Right lobe of liver (tissue), 6 donors: ENCODE results near the gene ZKSCAN7. TPM values are rescaled to one million over a fixed set of nuclear protein-coding genes. Genes with fewer than 3 reads are reported as not detected.
"Not testable (repeated sequence)": the region's sequence is repeated elsewhere in the genome, so short reads cannot be mapped to it uniquely, and the experiment has no call there.

Experiments
- ATAC-seq, 4 donors: fragments of 200-7000 bp; cut with Tn5 transposase; one replicate each; pipeline ENCODE4 v1.9.1; 2020; ENCODE audit warnings: mild to moderate bottlenecking in 4 of 4, moderate library complexity in 4 of 4
- DNase-seq, 3 donors: peaks; one replicate each; pipeline ENCODE4 v3.0.0-alpha.2; 2020
- H3K27ac ChIP-seq, 3 donors: fragments of 200-600 bp; one replicate each; pipeline ENCODE4 v1.8.0; 2022
- H3K27me3 ChIP-seq, 2 donors: fragments of 200-600 bp; one replicate each; pipeline ENCODE4 v1.8.0; 2022
- H3K36me3 ChIP-seq, 4 donors: fragments of 200-600 bp; sonication (generic) in 1 of 4; one replicate each; pipeline versions ENCODE4 v1.5.1 to v1.8.0; 2017 to 2022; ENCODE audit warnings: control low read depth in 1 of 4
- H3K4me1 ChIP-seq, 4 donors: fragments of 200-600 bp; sonication (generic) in 1 of 4; one replicate each; pipeline versions ENCODE4 v1.5.1 to v1.8.0; 2017 to 2022; ENCODE audit warnings: control low read depth in 1 of 4
- H3K4me3 ChIP-seq, 3 donors: fragments of 200-600 bp; one replicate each; pipeline ENCODE4 v1.8.0; 2022
- H3K9me3 ChIP-seq, 4 donors: fragments of 200-600 bp; sonication (generic) in 1 of 4; one replicate each; pipeline versions ENCODE4 v1.5.1 to v1.8.0; 2017 to 2022; ENCODE audit warnings: control low read depth in 1 of 4
- POLR2A ChIP-seq: fragments of 450-650 bp; IDR thresholded peaks from one replicate; pipeline ENCODE4 v1.6.1; 2017; ENCODE audit warnings: antibody characterized with exemption, mild to moderate bottlenecking
- WGBS: methylation state at CpG from one replicate; pipeline ENCODE4 v1.1.6; 2018; ENCODE audit warnings: low coverage, low lambda C conversion rate; ENCODE audit not compliant: insufficient coverage; ENCODE audit errors: missing lambda C conversion rate; 5-methylcytosine and 5-hydroxymethylcytosine counted together
- intact Hi-C, 2 donors: fragments of 100-400 bp; cut with DNase I; formaldehyde crosslinking; loops; one replicate each; pipeline versions ENCODE4 v1.11.2 to v1.14.1; 2022
- total RNA-seq, 6 experiments: library from RNA; depleted of rRNA in 2 of 6; stranded (reverse); fragments of >200 nt in 2 of 6; fragmentation: NEBNext Ultra II Directional in 3 of 6; extraction: Animal tissue kit (Norgen Biotek cat#: 25700) in 3 of 6; gene quantifications; one replicate each; pipeline versions ENCODE4 v1.1.0 to v1.2.4, GENCODE V29; 2016 to 2023
- TF ChIP-seq, protein P1 (sequence below), 4 donors: fragments of 200-600 bp in 3 of 4; fragments of 450-650 bp in 1 of 4; IDR thresholded peaks; one replicate each; pipeline versions ENCODE4 v1.5.1 to v1.8.0; 2016 to 2022; ENCODE audit warnings: antibody characterized with exemption in 4 of 4, mild to moderate bottlenecking in 2 of 4
- donor health status: DM: no; HTN: yes; CAD: no.
- donor health status: DM: no; HTN: no; CAD: no.
- donor health status: DM: no; HTN: no; CAD: no.
- donor health status: DM: no; HTN: yes; CAD: no.
- donor health status: DM: no; HTN: yes; CAD: no.

The ZKSCAN7 gene
- total RNA-seq, 6 experiments from 2014 or later: 1.2 to 2.5 (median 1.4) TPM

DNA sequence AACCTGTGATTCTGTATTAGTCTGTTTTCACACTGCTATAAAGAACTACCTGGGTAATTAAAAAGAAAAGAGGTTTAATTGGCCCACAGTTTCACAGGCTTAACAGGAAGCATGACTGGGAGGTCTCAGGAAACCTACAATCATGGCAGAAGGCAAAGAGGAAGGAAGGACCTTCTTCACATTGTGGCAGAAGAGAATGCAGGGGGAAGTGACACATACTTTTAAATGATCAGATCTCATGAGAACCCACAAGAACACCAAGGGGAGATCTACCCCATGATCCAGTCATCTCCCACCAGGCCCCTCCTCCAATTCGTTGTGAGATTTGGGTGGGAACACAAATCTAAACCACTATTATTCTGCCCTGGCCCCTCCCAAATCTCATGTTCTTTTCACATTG lies 6.1 kb downstream of the ZKSCAN7 start:
- peaks cover 0 to 3% (median 0%) of the 10 kb centered on the region in 4 donors for H3K36me3 ChIP-seq
- ATAC-seq: no peak
- no peak for DNase-seq
- H3K9me3 ChIP-seq: peaks cover 0 to 5% (median 0%) of the 10 kb centered on the region in 4 donors
- no peak overlapping the region for H3K27ac ChIP-seq
- H3K4me3 ChIP-seq: no peak overlapping the region
- no peaks in the 10 kb centered on the region for H3K4me1 ChIP-seq
- 57% methylated on average over 1 of the region's 1 CpG for WGBS
- H3K27me3 ChIP-seq: no peaks in the 10 kb centered on the region
- no peak for TF ChIP-seq POLR2A
- TF ChIP-seq, protein P1, sequence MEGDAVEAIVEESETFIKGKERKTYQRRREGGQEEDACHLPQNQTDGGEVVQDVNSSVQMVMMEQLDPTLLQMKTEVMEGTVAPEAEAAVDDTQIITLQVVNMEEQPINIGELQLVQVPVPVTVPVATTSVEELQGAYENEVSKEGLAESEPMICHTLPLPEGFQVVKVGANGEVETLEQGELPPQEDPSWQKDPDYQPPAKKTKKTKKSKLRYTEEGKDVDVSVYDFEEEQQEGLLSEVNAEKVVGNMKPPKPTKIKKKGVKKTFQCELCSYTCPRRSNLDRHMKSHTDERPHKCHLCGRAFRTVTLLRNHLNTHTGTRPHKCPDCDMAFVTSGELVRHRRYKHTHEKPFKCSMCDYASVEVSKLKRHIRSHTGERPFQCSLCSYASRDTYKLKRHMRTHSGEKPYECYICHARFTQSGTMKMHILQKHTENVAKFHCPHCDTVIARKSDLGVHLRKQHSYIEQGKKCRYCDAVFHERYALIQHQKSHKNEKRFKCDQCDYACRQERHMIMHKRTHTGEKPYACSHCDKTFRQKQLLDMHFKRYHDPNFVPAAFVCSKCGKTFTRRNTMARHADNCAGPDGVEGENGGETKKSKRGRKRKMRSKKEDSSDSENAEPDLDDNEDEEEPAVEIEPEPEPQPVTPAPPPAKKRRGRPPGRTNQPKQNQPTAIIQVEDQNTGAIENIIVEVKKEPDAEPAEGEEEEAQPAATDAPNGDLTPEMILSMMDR (IDR thresholded peaks at IDR 0.05): no peak
- intact Hi-C loops: no loop called here

DNA sequence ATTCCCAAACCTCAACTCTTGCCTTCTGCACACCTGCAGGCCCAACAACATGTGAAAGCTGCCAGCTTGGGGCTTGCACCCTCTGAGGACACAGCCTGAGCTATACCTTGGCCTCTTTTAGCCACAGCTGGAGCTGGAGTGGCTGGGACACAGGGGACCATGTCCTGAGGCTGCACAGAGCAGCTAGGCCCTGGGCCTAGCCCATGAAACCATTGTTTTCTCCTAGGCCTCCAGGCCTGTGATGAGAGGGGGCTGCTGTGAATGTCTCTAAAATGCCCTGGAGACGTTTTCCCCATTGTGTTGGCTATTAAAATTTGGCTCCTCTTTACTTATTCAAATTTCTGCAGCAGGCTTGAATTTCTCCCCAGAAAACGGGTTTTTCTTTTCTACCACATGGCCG lies 7.2 kb downstream of the ZKSCAN7 start:
- DNase-seq: no peak
- H3K27ac ChIP-seq: no peak overlapping the region
- peaks cover 0 to 5% (median 0%) of the 10 kb centered on the region in 4 donors for H3K9me3 ChIP-seq
- no peak for TF ChIP-seq POLR2A
- TF ChIP-seq, protein P1 (IDR thresholded peaks at IDR 0.05): no peak
- H3K27me3 ChIP-seq: no peaks in the 10 kb centered on the region
- H3K36me3 ChIP-seq: peaks cover 0 to 3% (median 0%) of the 10 kb centered on the region in 4 donors
- 82% methylated on average over 3 of the region's 3 CpGs for WGBS
- H3K4me3 ChIP-seq: no peak overlapping the region
- intact Hi-C loops: no loop called here
- ATAC-seq: no peak
- no peaks in the 10 kb centered on the region for H3K4me1 ChIP-seq

DNA sequence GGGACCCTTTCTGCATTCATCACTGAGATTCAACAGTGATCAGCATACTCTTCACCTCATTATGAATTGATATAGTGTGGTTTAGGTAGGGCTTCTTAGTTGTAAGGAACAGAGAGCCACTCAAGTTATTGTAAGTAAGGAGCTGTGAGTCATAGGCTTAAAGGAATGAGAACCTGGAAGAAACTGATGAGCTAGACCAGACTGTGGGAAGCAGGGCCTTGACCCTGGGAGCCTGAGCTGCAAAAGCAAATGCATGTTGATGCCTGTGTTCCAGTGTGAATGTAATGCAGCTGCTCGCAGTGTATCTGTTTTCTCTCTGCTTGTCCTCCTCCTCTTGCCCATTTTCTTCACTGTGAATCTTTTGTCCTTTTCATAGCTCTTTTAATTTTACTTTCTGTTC lies 13.6 kb downstream of the ZKSCAN7 start:
- Histone ChIP-seq H3K27me3 (no peaks in the 10 kb centered on the region), H3K4me1 (no peaks in the 10 kb centered on the region), H3K27ac (no peak overlapping the region), H3K9me3 (peaks cover 0 to 24% (median 15%) of the 10 kb centered on the region in 4 donors), H3K36me3 (peaks cover 0 to 11% (median 2%) of the 10 kb centered on the region in 4 donors), H3K4me3 (no peak overlapping the region)
- TF ChIP-seq, protein P1 (IDR thresholded peaks at IDR 0.05): no peak
- TF ChIP-seq POLR2A: no peak
- DNase-seq: no peak
- intact Hi-C loops: no loop called here
- ATAC-seq: no peak
- WGBS: 78% methylated on average over 1 of the region's 1 CpG

DNA sequence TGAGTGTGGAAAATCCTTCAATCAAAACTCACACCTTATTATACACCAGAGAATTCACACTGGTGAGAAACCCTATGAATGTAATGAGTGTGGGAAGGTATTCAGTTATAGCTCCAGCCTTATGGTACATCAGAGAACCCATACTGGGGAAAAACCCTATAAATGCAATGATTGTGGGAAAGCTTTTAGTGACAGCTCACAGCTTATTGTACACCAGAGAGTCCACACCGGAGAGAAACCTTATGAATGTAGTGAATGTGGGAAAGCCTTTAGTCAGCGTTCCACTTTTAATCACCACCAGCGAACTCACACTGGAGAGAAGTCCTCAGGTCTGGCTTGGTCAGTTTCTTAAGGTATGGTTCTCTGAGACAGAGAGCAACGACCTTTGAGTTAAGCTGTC lies 16.0 kb downstream of the ZKSCAN7 start:
- Histone ChIP-seq H3K36me3 (peaks cover 0 to 11% (median 2%) of the 10 kb centered on the region in 4 donors), H3K27me3 (no peaks in the 10 kb centered on the region), H3K9me3 (peaks cover 0 to 26% (median 15%) of the 10 kb centered on the region in 4 donors), H3K27ac (no peak overlapping the region), H3K4me3 (no peak overlapping the region), H3K4me1 (no peaks in the 10 kb centered on the region)
- DNase-seq (no peak), ATAC-seq (no peak)
- intact Hi-C loops: no loop called here
- 90% methylated on average over 3 of the region's 4 CpGs for WGBS
- TF ChIP-seq POLR2A: no peak
- TF ChIP-seq, protein P1 (IDR thresholded peaks at IDR 0.05): no peak

DNA sequence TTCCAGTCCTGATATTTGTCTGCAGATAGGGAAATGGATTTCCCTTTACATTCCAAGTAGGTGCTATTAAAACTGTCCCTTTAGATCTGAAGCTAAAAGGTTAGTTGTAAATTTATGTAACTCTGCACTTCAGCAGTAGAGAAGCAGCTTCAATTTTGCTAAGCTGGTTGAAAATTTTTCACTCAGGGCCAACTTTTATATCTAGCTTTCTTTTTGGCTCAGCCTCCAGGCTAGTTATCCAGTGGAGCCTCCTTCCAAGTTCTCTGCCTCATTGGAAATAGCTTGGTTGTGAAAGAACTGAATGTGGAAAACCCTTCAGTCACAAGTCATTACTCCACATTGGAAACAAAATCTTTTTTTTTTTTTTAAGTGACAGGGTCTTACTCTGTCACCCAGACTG lies 21.6 kb downstream of the ZKSCAN7 start:
- H3K4me1 ChIP-seq: no peaks in the 10 kb centered on the region
- ATAC-seq (no peak), DNase-seq (no peak)
- no peak overlapping the region for H3K27ac ChIP-seq
- TF ChIP-seq, protein P1 (IDR thresholded peaks at IDR 0.05): no peak
- no peak for TF ChIP-seq POLR2A
- intact Hi-C loops: no loop called here
- H3K27me3 ChIP-seq: no peaks in the 10 kb centered on the region
- peaks cover 0 to 3% (median 0%) of the 10 kb centered on the region in 4 donors for H3K36me3 ChIP-seq
- H3K9me3 ChIP-seq: peaks cover 0 to 11% (median 3%) of the 10 kb centered on the region in 4 donors
- no peak overlapping the region for H3K4me3 ChIP-seq

DNA sequence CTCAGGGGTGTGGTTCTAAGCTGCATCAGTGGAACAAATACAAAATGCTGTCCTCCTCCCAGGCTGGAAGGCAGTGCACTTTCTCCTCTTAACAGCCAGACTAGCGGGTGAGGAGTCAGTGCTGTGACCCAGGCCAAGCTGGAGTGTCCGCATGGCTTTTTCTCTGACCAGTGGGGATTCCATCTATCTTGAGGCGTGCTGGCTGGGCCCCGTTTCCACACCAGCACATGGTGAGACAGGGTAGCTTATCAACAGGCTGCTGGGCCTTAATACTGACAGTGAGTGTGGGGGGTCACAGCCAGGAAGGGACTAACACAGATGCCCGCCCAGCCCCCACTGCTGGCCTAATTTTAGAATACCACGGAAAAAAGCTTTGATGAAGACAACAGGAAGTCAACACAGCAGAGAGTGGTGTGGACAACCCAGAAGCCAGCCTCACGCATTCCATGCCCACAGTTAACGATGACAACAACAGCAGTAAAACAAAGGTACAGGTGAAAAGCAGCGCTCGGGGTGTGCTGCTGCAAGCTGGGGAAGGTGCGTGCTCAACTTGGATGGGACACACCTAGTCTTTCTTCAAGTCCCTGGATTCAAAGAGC lies 22.5 kb downstream of the ZKSCAN7 start:
- H3K27ac ChIP-seq, ATAC-seq, H3K36me3 ChIP-seq, DNase-seq, H3K4me1 ChIP-seq, H3K9me3 ChIP-seq, H3K27me3 ChIP-seq, intact Hi-C loops, H3K4me3 ChIP-seq: not testable (repeated sequence)
- 77% methylated on average over 5 of the region's 11 CpGs for WGBS

DNA sequence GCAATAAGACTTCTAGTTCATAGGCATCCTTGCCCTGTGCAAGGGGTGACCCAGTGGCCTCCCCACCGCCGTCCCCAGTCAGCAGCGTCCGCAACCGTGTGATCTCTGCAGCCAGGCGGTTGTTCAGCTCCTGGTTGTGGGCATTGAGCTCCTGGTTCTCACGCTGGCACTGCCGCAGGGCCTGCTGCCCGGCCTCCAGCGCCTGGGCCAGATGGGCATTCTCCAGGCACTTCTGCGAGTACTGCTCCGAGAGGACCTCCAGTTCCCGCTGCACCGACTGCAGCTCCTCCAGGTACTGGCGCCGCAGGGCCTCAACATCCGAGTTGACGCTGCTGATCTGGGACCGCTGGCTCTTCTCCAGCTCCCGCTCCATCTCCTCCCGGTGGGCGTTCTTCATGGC lies 23.3 kb downstream of the ZKSCAN7 start:
- DNase-seq: not testable (repeated sequence)

More for the DNA sequence above, 23.3 kb downstream of the ZKSCAN7 start:
- 95% methylated on average over 12 of the region's 22 CpGs for WGBS
- H3K27ac ChIP-seq, intact Hi-C loops, ATAC-seq, H3K27me3 ChIP-seq, H3K4me3 ChIP-seq, H3K36me3 ChIP-seq, H3K9me3 ChIP-seq, H3K4me1 ChIP-seq: not testable (repeated sequence)
